SJCRH30 (cell line): ENCODE results near the gene ZSCAN2. TPM values are rescaled to one million over a fixed set of nuclear protein-coding genes. Genes with fewer than 3 reads are reported as not detected.
"Not testable (repeated sequence)": the region's sequence is repeated elsewhere in the genome, so short reads cannot be mapped to it uniquely, and the experiment has no call there.

Source experiments
- DNase-seq, 2 experiments: peaks; one replicate each; pipeline ENCODE4 v3.0.0-alpha.2; 2015 to 2020
- H3K27ac ChIP-seq: fragments of 250-450 bp; sonication (Bioruptor Pico); 2 replicates; pipeline ENCODE4 v1.5.1; 2020; ENCODE audit warnings: mild to moderate bottlenecking, moderate library complexity
- H3K27me3 ChIP-seq: fragments of 250-450 bp; sonication (Bioruptor Pico); 2 replicates; pipeline ENCODE4 v1.5.1; 2020; ENCODE audit warnings: mild to moderate bottlenecking, moderate library complexity
- H3K36me3 ChIP-seq: fragments of 250-450 bp; sonication (Bioruptor Pico); 2 replicates; pipeline ENCODE4 v1.5.1; 2020; ENCODE audit warnings: mild to moderate bottlenecking, moderate library complexity
- H3K4me1 ChIP-seq: fragments of 250-450 bp; sonication (Bioruptor Pico); 2 replicates; pipeline ENCODE4 v1.5.1; 2020; ENCODE audit warnings: mild to moderate bottlenecking, moderate library complexity
- H3K4me3 ChIP-seq: fragments of 250-450 bp; sonication (Bioruptor Pico); 2 replicates; pipeline ENCODE4 v1.5.1; 2020; ENCODE audit warnings: mild to moderate bottlenecking, moderate library complexity
- H3K9me3 ChIP-seq: fragments of 250-450 bp; sonication (Bioruptor Pico); replicated peaks from 2 replicates; pipeline ENCODE4 v1.5.1; 2020; ENCODE audit warnings: mild to moderate bottlenecking, moderate library complexity
- total RNA-seq: library from RNA; depleted of rRNA; stranded (reverse); fragments of >200 nt; shearing (Covaris generic); gene quantifications from 2 replicates; pipeline ENCODE4 v1.2.3, GENCODE V29; 2014

ZSCAN2 gene
- total RNA-seq, 1 experiment from 2014 or later: 10.5 TPM

- not testable (repeated sequence) for H3K27me3 ChIP-seq, H3K9me3 ChIP-seq, H3K27ac ChIP-seq, H3K4me1 ChIP-seq, H3K4me3 ChIP-seq, DNase-seq
- H3K36me3 ChIP-seq: peaks cover 65% of the 10 kb centered on the region
Measured at GRCh38 chr15:84641871-84642270, 41.1 kb downstream of the ZSCAN2 start.

- H3K36me3 ChIP-seq: peaks cover 65% of the 10 kb centered on the region
- not testable (repeated sequence) for H3K27ac ChIP-seq, H3K9me3 ChIP-seq, H3K4me1 ChIP-seq, H3K27me3 ChIP-seq, H3K4me3 ChIP-seq, DNase-seq
Measured at GRCh38 chr15:84642640-84643039, 41.8 kb downstream of the ZSCAN2 start.

GRCh38 chr15:84643838-84644237, 43.0 kb downstream of the ZSCAN2 start:
- no peaks in the 10 kb centered on the region for H3K9me3 ChIP-seq
- H3K4me1 ChIP-seq: no peaks in the 10 kb centered on the region
- DNase-seq: peak; percentile 26 to 40
- H3K4me3 ChIP-seq: no peak overlapping the region
- H3K36me3 ChIP-seq: peaks cover 74% of the 10 kb centered on the region
- no peaks in the 10 kb centered on the region for H3K27me3 ChIP-seq
- no peak overlapping the region for H3K27ac ChIP-seq

GRCh38 chr15:84645496-84645895, 44.7 kb downstream of the ZSCAN2 start:
- peaks cover 70% of the 10 kb centered on the region for H3K36me3 ChIP-seq
- H3K9me3 ChIP-seq: no peaks in the 10 kb centered on the region
- DNase-seq: no peak
- H3K4me1 ChIP-seq: no peaks in the 10 kb centered on the region
- no peak overlapping the region for H3K4me3 ChIP-seq
- H3K27ac ChIP-seq: no peak overlapping the region
- H3K27me3 ChIP-seq: no peaks in the 10 kb centered on the region

GRCh38 chr15:84645997-84646396, 45.2 kb downstream of the ZSCAN2 start:
- no peaks in the 10 kb centered on the region for H3K9me3 ChIP-seq
- no peak overlapping the region for H3K4me3 ChIP-seq
- no peaks in the 10 kb centered on the region for H3K4me1 ChIP-seq
- peaks cover 65% of the 10 kb centered on the region for H3K36me3 ChIP-seq
- DNase-seq: no peak
- no peak overlapping the region for H3K27ac ChIP-seq
- H3K27me3 ChIP-seq: no peaks in the 10 kb centered on the region

GRCh38 chr15:84647726-84648125, 46.9 kb downstream of the ZSCAN2 start:
- no peaks in the 10 kb centered on the region for H3K9me3 ChIP-seq
- H3K36me3 ChIP-seq: peaks cover 49% of the 10 kb centered on the region
- H3K4me1 ChIP-seq: no peaks in the 10 kb centered on the region
- H3K27ac ChIP-seq: no peak overlapping the region
- H3K4me3 ChIP-seq: no peak overlapping the region
- no peak for DNase-seq
- H3K27me3 ChIP-seq: no peaks in the 10 kb centered on the region

- H3K27ac ChIP-seq: no peak overlapping the region
- peaks cover 41% of the 10 kb centered on the region for H3K36me3 ChIP-seq
- peaks cover 3% of the 10 kb centered on the region; the same call in 1 of the 2 replicates for H3K4me1 ChIP-seq
- no peaks in the 10 kb centered on the region for H3K27me3 ChIP-seq
- DNase-seq: no peak
- no peaks in the 10 kb centered on the region for H3K9me3 ChIP-seq
- H3K4me3 ChIP-seq: no peak overlapping the region
Measured at GRCh38 chr15:84648539-84648938, 47.7 kb downstream of the ZSCAN2 start.

- Histone ChIP-seq H3K4me3 (no peak overlapping the region), H3K36me3 (peaks cover 37% of the 10 kb centered on the region), H3K27me3 (no peaks in the 10 kb centered on the region), H3K9me3 (no peaks in the 10 kb centered on the region), H3K4me1 (peaks cover 3% of the 10 kb centered on the region; the same call in 1 of the 2 replicates), H3K27ac (no peak overlapping the region)
- no peak for DNase-seq
Measured at GRCh38 chr15:84649706-84650105, 48.9 kb downstream of the ZSCAN2 start.

GRCh38 chr15:84653584-84653909, 52.7 kb downstream of the ZSCAN2 start:
- peaks cover 13% of the 10 kb centered on the region for H3K36me3 ChIP-seq
- H3K4me3 ChIP-seq: peak overlapping the region; percentile 71
- H3K27me3 ChIP-seq: no peaks in the 10 kb centered on the region
- DNase-seq: no peak
- H3K4me1 ChIP-seq: peaks cover 5% of the 10 kb centered on the region
- no peaks in the 10 kb centered on the region for H3K9me3 ChIP-seq
- peak overlapping the region; percentile 36 for H3K27ac ChIP-seq

- DNase-seq: peak; percentile 95 to 96
- Histone ChIP-seq H3K4me3 (peak within 1 kb of the TSS; percentile 71), H3K36me3 (peaks cover 7% of the 10 kb centered on the region), H3K27me3 (no peaks in the 10 kb centered on the region), H3K27ac (peak within 1 kb of the TSS; percentile 36), H3K4me1 (peaks cover 5% of the 10 kb centered on the region), H3K9me3 (no peaks in the 10 kb centered on the region)
Measured at GRCh38 chr15:84653910-84654688, 53.3 kb downstream of the ZSCAN2 start, which contains the start of gene WDR73. TSS of gene WDR73 (minus strand) at chr15:84654283. CDS start at chr15:84654274, 9 bp downstream.

- peaks cover 5% of the 10 kb centered on the region for H3K4me1 ChIP-seq
- DNase-seq: peak; percentile 84 to 87
- H3K27me3 ChIP-seq: no peaks in the 10 kb centered on the region
- H3K9me3 ChIP-seq: no peaks in the 10 kb centered on the region
- H3K4me3 ChIP-seq: peak overlapping the region; percentile 71
- H3K36me3 ChIP-seq: peaks cover 3% of the 10 kb centered on the region; the same call in 1 of the 2 replicates
- peak overlapping the region; percentile 36; the same call in 1 of the 2 replicates for H3K27ac ChIP-seq
Measured at GRCh38 chr15:84654689-84655453, 54.1 kb downstream of the ZSCAN2 start.

GRCh38 chr15:84656972-84657371, 56.2 kb downstream of the ZSCAN2 start:
- Histone ChIP-seq H3K27me3 (no peaks in the 10 kb centered on the region), H3K27ac (no peak overlapping the region), H3K4me3 (no peak overlapping the region), H3K36me3 (no peaks in the 10 kb centered on the region; the same call in 1 of the 2 replicates), H3K4me1 (peaks cover 5% of the 10 kb centered on the region), H3K9me3 (no peaks in the 10 kb centered on the region)
- no peak for DNase-seq

GRCh38 chr15:84657748-84658079, 56.9 kb downstream of the ZSCAN2 start:
- H3K36me3 ChIP-seq: no peaks in the 10 kb centered on the region
- H3K27ac ChIP-seq: no peak overlapping the region
- no peaks in the 10 kb centered on the region for H3K27me3 ChIP-seq
- no peaks in the 10 kb centered on the region for H3K9me3 ChIP-seq
- H3K4me1 ChIP-seq: peaks cover 5% of the 10 kb centered on the region
- H3K4me3 ChIP-seq: peak overlapping the region; percentile 61
- DNase-seq: no peak

GRCh38 chr15:84658080-84658787, 57.4 kb downstream of the ZSCAN2 start, which contains the start of gene NMB:
TSS of gene NMB (minus strand) at chr15:84658199. CDS start at chr15:84658152, 47 bp downstream.
- Histone ChIP-seq H3K27ac (peak within 1 kb of the TSS; percentile 47), H3K4me1 (peaks cover 4% of the 10 kb centered on the region), H3K4me3 (peak within 1 kb of the TSS; percentile 61), H3K9me3 (no peaks in the 10 kb centered on the region), H3K27me3 (no peaks in the 10 kb centered on the region), H3K36me3 (no peaks in the 10 kb centered on the region)
- peak; percentile 81 to 83 for DNase-seq
